Glutamatergic neuron (in vitro differentiated cells): ENCODE results near the gene UGT1A7. TPM values are rescaled to one million over a fixed set of nuclear protein-coding genes. Genes with fewer than 3 reads are reported as not detected.

Source experiments
- DNase-seq: peaks from one replicate; pipeline ENCODE4 v3.0.0; 2022
- H3K27ac Mint-ChIP-seq: one replicate; pipeline ENCODE4 v1.8.0; 2020; ENCODE audit warnings: mild to moderate bottlenecking, mixed read lengths, inconsistent platforms; ENCODE audit not compliant: unreplicated experiment
- H3K27me3 Mint-ChIP-seq: one replicate; pipeline ENCODE4 v1.8.0; 2020; ENCODE audit warnings: mild to moderate bottlenecking, moderate library complexity, mixed read lengths, inconsistent platforms; ENCODE audit not compliant: unreplicated experiment
- H3K36me3 Mint-ChIP-seq: one replicate; pipeline ENCODE4 v1.8.0; 2020; ENCODE audit warnings: mild to moderate bottlenecking, mixed read lengths, inconsistent platforms; ENCODE audit not compliant: unreplicated experiment
- H3K4me1 Mint-ChIP-seq: one replicate; pipeline ENCODE4 v1.8.0; 2020; ENCODE audit warnings: mild to moderate bottlenecking, low read depth, mixed read lengths, inconsistent platforms; ENCODE audit not compliant: unreplicated experiment
- H3K4me3 Mint-ChIP-seq: one replicate; pipeline ENCODE4 v1.8.0; 2020; ENCODE audit warnings: mild to moderate bottlenecking, mixed read lengths, inconsistent platforms; ENCODE audit not compliant: unreplicated experiment
- H3K9me3 Mint-ChIP-seq: one replicate; pipeline ENCODE4 v1.8.0; 2020; ENCODE audit warnings: mild to moderate bottlenecking, moderate library complexity, mixed read lengths, inconsistent platforms; ENCODE audit not compliant: unreplicated experiment
- CTCF ChIP-seq: fragments of 200-600 bp; sonication (generic); IDR thresholded peaks from one replicate; pipeline ENCODE4 v1.5.0; 2021; ENCODE audit not compliant: partially characterized antibody, unreplicated experiment
- total RNA-seq: library from RNA; stranded (reverse); fragmentation: NEBNext Ultra II Directional; extraction: Animal tissue kit (Norgen Biotek cat#: 25700); gene quantifications from one replicate; pipeline ENCODE4 v1.2.1, GENCODE V29; 2021; ENCODE audit not compliant: unreplicated experiment

The UGT1A7 gene
- total RNA-seq, 1 donor from 2014 or later, result not detected

- peaks cover 9% of the 10 kb centered on the region for H3K27me3 Mint-ChIP-seq
- H3K4me3 Mint-ChIP-seq, result no peak overlapping the region
- TF ChIP-seq CTCF, result no peak
- H3K4me1 Mint-ChIP-seq, result peaks cover 3% of the 10 kb centered on the region
- no peak for DNase-seq
- H3K9me3 Mint-ChIP-seq, result peaks cover 8% of the 10 kb centered on the region
- H3K36me3 Mint-ChIP-seq, result peaks cover 4% of the 10 kb centered on the region
- H3K27ac Mint-ChIP-seq, result no peak overlapping the region
Observed at GRCh38 chr2:233794128-233794658, 112.5 kb downstream of the UGT1A7 start.

GRCh38 chr2:233795735-233796171, 114.1 kb downstream of the UGT1A7 start:
- Mint-ChIP-seq H3K27ac (no peak overlapping the region), H3K9me3 (peaks cover 10% of the 10 kb centered on the region), H3K36me3 (peaks cover 3% of the 10 kb centered on the region), H3K4me3 (no peak overlapping the region), H3K4me1 (peaks cover 3% of the 10 kb centered on the region), H3K27me3 (peaks cover 7% of the 10 kb centered on the region)
- no peak for DNase-seq
- no peak for TF ChIP-seq CTCF

GRCh38 chr2:233796254-233796653, 114.6 kb downstream of the UGT1A7 start:
- TF ChIP-seq CTCF, result no peak
- DNase-seq, result no peak
- peaks cover 9% of the 10 kb centered on the region for H3K9me3 Mint-ChIP-seq
- no peaks in the 10 kb centered on the region for H3K36me3 Mint-ChIP-seq
- no peak overlapping the region for H3K27ac Mint-ChIP-seq
- H3K4me3 Mint-ChIP-seq, result no peak overlapping the region
- H3K27me3 Mint-ChIP-seq, result peaks cover 6% of the 10 kb centered on the region
- H3K4me1 Mint-ChIP-seq, result peaks cover 3% of the 10 kb centered on the region

- Mint-ChIP-seq H3K9me3 (peaks cover 9% of the 10 kb centered on the region), H3K27me3 (peaks cover 3% of the 10 kb centered on the region), H3K4me1 (peaks cover 3% of the 10 kb centered on the region), H3K27ac (no peak overlapping the region), H3K4me3 (no peak overlapping the region), H3K36me3 (no peaks in the 10 kb centered on the region)
- no peak for TF ChIP-seq CTCF
- no peak for DNase-seq
Observed at GRCh38 chr2:233798335-233799086, 116.8 kb downstream of the UGT1A7 start.

GRCh38 chr2:233799087-233799665, 117.5 kb downstream of the UGT1A7 start:
- Mint-ChIP-seq H3K9me3 (peaks cover 9% of the 10 kb centered on the region), H3K4me3 (no peak overlapping the region), H3K27ac (no peak overlapping the region), H3K4me1 (peaks cover 3% of the 10 kb centered on the region), H3K27me3 (peaks cover 3% of the 10 kb centered on the region), H3K36me3 (no peaks in the 10 kb centered on the region)
- TF ChIP-seq CTCF, result no peak
- no peak for DNase-seq
